Activated CD4-positive, CD25-positive, alpha-beta regulatory T cell treated with anti-CD3 and anti-CD28 coated beads, Interleukin-2, amount 50 U/mL, for 16 hours (primary cell): ENCODE data around the gene CMKLR1.

ENCODE experiments used
- DNase-seq: peaks from one replicate; pipeline ENCODE4 v3.0.0-alpha.2; 2020; ENCODE audit warnings: low read depth, low spot score

CMKLR1 gene

GRCh38 chr12:108337235-108338223 lies 1.6 kb downstream of the CMKLR1 start:
- no peak for DNase-seq

DNA sequence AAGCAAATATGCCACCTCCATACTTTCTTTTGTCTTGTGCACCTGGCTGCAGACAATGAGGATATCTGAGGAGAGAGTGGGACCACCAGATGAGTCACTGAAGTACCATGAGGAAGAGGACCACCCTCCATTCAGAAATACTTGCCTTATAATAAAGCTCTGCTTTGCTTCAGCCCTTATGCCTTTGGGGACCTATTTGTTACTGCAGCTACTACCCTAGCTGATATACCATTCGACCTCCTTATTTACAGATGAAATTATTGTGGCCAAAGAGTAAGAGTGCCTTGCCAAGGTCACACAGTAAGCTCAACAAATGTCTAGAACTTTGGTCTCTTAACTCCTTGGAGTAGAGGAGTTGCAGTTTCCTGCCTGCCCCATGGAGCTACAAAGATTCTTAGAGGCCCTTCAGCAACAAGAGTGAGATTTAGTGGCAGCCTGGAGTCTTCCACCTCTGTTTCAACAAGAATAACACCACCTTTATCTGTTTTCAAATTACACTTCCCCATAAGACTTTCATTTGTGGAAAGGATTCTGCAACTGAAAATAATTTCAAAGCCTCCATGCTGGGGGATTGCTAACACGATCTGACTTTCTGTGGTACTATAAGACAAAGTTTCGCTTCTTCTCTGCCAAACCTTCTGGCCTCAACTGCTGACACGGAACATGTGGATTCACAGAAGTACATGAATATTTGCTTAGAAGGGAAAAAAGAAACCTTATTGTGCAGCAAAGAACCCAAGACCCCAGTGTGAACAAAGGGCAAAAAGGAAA lies 3.6 kb downstream of the CMKLR1 start:
- no peak for DNase-seq

- no peak for DNase-seq
Observed at GRCh38 chr12:108333898-108334699, 5.0 kb downstream of the CMKLR1 start.

DNA sequence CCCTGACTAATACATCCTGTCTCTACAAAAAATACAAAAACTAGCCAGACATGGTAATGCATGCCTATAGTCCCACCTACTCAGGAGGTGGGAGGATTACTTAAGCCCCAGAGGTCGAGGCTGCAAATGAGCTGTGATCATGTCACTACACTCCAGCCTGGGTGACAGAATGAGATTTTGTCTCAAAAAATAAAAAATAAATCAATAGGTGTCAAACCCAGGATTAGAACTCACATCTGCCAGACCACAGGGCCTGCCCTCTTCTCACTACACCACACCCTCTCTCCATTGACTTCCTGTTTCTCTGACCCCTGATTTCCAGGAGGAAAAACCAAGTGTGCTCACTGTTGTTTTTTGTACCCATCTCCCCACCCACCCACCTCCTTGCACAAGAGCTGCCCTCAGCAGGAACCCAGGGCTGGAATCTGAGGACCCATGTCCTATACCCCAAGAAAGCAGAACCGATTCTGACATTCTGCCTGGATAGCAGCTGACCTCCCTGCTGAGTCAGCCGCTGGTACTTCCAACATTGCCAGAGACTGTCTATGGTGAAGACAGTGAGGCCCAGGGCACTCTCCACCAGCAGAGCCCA lies 6.2 kb downstream of the CMKLR1 start:
- DNase-seq = no peak

- no peak for DNase-seq
Observed at GRCh38 chr12:108328420-108328819, 10.7 kb downstream of the CMKLR1 start.

- no peak for DNase-seq
Observed at GRCh38 chr12:108327621-108328344, 11.3 kb downstream of the CMKLR1 start.

- DNase-seq = no peak
Observed at GRCh38 chr12:108326254-108326750, 12.8 kb downstream of the CMKLR1 start.

DNA sequence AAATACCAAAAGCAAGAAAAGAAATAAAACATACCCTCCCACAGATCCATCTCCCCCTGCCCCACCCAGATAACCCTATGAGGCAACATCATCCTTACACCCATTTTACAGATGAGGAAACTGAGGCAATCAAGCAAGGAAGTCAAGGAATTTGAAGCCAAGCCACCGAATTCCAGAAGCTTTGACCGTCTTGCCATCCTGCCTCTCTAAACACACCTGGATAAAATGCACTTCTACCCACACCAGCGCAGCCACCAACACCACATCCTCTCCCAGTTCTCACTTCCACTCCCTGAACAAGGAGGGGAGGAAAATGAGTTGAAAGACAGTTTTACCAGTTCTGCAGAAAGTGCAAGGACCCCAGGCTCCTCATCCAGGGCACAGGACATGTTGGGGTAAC lies 13.6 kb downstream of the CMKLR1 start:
- no peak for DNase-seq

DNA sequence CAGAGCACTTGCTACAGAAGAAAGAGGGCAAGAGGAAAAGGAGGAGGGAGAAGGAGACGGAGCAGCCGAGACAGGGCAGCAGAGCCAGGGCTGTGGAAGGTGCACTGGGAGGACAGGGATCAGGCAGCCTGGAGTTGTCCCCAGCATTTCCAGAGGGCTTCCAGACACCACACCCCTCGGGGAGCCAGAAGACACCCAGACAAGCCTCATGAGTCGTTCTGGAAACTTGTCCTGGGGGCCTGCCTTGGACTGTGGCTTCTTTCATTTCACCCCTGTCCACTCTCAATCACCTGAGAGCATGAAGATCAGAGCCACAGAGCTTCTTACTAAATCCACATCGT lies 14.1 kb downstream of the CMKLR1 start:
- no peak for DNase-seq

GRCh38 chr12:108324351-108325017 lies 14.6 kb downstream of the CMKLR1 start:
- no peak for DNase-seq

DNA sequence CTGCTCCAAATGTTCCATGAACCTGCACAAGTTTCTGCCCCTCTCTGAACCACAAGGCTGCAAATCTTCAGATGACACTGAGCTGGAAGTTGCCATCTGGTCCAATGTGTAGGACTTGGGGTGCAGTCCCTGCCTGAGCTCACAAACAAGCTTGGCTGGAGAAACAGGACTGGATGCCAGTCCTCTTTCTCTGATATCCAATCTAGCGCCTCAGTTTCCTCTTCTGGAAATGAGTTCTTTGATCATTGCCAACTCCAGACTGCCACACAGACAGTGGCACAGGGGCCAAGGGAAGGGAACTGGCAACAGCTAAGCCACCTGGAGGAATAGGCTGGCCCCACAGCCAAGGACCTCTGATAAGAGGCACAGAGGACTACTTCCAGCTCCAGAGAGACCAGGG lies 15.5 kb downstream of the CMKLR1 start:
- DNase-seq = no peak

- no peak for DNase-seq
Observed at GRCh38 chr12:108322998-108323397, 16.1 kb downstream of the CMKLR1 start.

GRCh38 chr12:108321688-108322087 lies 17.4 kb downstream of the CMKLR1 start:
- DNase-seq = no peak

- no peak for DNase-seq
Observed at GRCh38 chr12:108320507-108321293, 18.4 kb downstream of the CMKLR1 start.

GRCh38 chr12:108319277-108320234 lies 19.6 kb downstream of the CMKLR1 start:
- DNase-seq = no peak

DNA sequence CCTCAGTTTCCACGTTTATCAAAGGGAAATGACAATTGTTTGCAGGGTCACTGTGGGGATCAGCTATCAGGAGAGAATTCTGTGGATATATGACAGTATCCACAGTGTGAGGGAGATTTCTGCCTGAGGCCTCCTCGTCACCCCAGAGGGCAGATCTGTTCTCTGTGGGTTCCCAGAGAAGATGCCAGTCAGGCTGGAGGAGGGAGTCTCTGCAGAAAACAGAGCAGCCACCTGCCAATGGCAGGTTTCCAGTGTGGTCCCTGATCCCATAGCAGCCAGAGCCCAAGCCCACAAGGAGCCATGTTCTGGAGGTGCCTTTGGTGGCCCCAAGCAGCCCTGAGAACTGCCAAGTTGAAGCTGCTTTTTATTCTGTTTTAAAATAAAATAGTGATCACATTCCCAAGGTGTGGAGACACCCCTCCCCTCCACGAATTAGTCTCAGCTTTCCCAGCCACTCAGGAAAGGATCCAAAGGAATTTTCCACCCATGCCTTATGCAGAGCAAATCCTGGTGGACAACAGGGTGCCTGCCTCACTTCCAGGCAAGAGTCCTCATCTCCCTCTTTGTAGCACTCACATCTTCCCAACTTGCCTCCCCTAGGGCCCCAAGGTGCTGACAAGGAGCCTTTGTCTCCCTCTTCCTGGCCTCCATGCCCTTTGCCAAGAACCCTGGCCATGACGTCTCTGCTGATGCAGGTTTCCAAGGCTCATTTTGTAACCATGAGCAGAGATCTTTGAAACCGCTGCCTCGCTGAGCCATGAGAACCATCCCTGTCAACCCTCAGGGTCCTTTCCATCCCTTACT lies 20.4 kb downstream of the CMKLR1 start:
- no peak for DNase-seq
